Psoas muscle (tissue), 8 donors: ENCODE data around the gene DOHH. TPM values are rescaled to one million over a fixed set of nuclear protein-coding genes. Genes with fewer than 3 reads are reported as not detected.

Experiments used
- ATAC-seq, 4 donors: fragments of 200-7000 bp; cut with Tn5 transposase; one replicate each; pipeline ENCODE4 v1.9.1; 2020; ENCODE audit warnings: moderate library complexity in 3 of 4, mild to moderate bottlenecking in 2 of 4
- DNase-seq, 2 donors: peaks; one replicate each; pipeline ENCODE4 v3.0.0-alpha.2; 2020
- H3K27ac ChIP-seq: fragments of 200-600 bp; one replicate; pipeline ENCODE4 v1.8.0; 2022
- H3K27me3 ChIP-seq, 3 donors: fragments of 200-600 bp in 1 of 3; one replicate each; pipeline versions ENCODE4 v1.6.1 to v1.8.0; 2013 to 2022; ENCODE audit warnings: low read length in 2 of 3, mild to moderate bottlenecking in 2 of 3, moderate library complexity in 1 of 3; ENCODE audit not compliant: insufficient read depth in 3 of 3
- H3K36me3 ChIP-seq, 2 donors: fragments of 200-600 bp in 1 of 2; one replicate each; pipeline versions ENCODE4 v1.6.1 to v1.8.0; 2013 to 2022; ENCODE audit warnings: low read depth in 1 of 2, mild to moderate bottlenecking in 1 of 2, moderate library complexity in 1 of 2; ENCODE audit not compliant: insufficient read depth in 1 of 2
- H3K4me1 ChIP-seq: fragments of 200-600 bp; one replicate; pipeline ENCODE4 v1.8.0; 2022
- H3K4me3 ChIP-seq: fragments of 200-600 bp; one replicate; pipeline ENCODE4 v1.8.0; 2022; ENCODE audit warnings: mild to moderate bottlenecking
- H3K9me3 ChIP-seq: fragments of 200-600 bp; one replicate; pipeline ENCODE4 v1.8.0; 2022
- WGBS, 3 donors: extraction: QIAGEN DNeasy Blood & Tissue Kit; methylation state at CpG; one replicate each; pipeline versions ENCODE4 v1.1.6 to v1.1.7; 2013; 5-methylcytosine and 5-hydroxymethylcytosine counted together
- intact Hi-C, 2 donors: fragments of 100-400 bp; cut with DNase I; formaldehyde crosslinking; loops; one replicate each; pipeline versions ENCODE4 v1.11.0 to v1.14.2; 2022
- polyA plus RNA-seq, 3 donors: library from polyadenylated mRNA; stranded (reverse); fragments of 200-250 nt; gene quantifications; one replicate each; pipeline ENCODE4 v1.2.3, GENCODE V29; 2013
- total RNA-seq, 4 donors: library from RNA; stranded (reverse); fragmentation: NEBNext Ultra II Directional in 2 of 4; extraction: Animal tissue kit (Norgen Biotek cat#: 25700) in 2 of 4; gene quantifications; one replicate each; pipeline versions ENCODE4 v1.2.1 to v1.2.4, GENCODE V29; 2021 to 2023
- TF ChIP-seq, protein P1 (sequence below): fragments of 200-600 bp; IDR thresholded peaks from one replicate; pipeline ENCODE4 v1.8.0; 2022; ENCODE audit warnings: antibody characterized with exemption
- donor health status: healthy with polysubstance abuse.
- donor health status: DM: no; HTN: no; CAD: no; lungs with moderate emphysema.
- donor health status: Bipolar disorder and iron deficiency.
- donor health status: healthy.
- donor health status: DM: yes; HTN: yes; CAD: no.
- donor health status: DM: no; HTN: no; CAD: no.
- donor health status: DM: no; HTN: no; CAD: no.
- donor health status: DM: yes; HTN: yes; CAD: no.

DOHH gene
- total and polyA plus RNA-seq, 7 donors = 11.5 to 54.3 (median 21.8) TPM

DNA sequence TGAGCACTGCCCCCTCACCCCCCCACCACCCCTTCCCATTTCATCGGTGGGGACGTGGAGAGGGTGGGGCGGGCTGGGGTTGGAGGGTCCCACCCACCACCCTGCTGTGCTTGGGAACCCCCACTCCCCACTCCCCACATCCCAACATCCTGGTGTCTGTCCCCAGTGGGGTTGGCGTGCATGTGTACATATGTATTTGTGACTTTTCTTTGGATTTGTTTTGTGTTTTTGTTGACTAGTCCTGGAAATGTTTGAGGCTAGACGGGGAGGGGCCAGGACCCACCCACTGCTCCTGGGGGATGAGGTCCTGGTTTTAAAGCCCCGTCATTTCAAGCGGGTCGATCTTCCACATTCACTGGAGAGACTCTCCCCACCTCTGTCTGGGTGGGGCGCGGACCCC is 35.5 kb upstream of the DOHH start:
- no peak for DNase-seq
- no peaks in the 10 kb centered on the region for H3K9me3 ChIP-seq
- TF ChIP-seq, protein P1, sequence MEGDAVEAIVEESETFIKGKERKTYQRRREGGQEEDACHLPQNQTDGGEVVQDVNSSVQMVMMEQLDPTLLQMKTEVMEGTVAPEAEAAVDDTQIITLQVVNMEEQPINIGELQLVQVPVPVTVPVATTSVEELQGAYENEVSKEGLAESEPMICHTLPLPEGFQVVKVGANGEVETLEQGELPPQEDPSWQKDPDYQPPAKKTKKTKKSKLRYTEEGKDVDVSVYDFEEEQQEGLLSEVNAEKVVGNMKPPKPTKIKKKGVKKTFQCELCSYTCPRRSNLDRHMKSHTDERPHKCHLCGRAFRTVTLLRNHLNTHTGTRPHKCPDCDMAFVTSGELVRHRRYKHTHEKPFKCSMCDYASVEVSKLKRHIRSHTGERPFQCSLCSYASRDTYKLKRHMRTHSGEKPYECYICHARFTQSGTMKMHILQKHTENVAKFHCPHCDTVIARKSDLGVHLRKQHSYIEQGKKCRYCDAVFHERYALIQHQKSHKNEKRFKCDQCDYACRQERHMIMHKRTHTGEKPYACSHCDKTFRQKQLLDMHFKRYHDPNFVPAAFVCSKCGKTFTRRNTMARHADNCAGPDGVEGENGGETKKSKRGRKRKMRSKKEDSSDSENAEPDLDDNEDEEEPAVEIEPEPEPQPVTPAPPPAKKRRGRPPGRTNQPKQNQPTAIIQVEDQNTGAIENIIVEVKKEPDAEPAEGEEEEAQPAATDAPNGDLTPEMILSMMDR = no peak
- H3K36me3 ChIP-seq = peaks cover 3 to 58% of the 10 kb centered on the region in 2 donors
- H3K27me3 ChIP-seq = no peaks in the 10 kb centered on the region
- ATAC-seq = no peak
- no peak overlapping the region for H3K4me3 ChIP-seq
- no peaks in the 10 kb centered on the region for H3K4me1 ChIP-seq
- H3K27ac ChIP-seq = no peak overlapping the region
- intact Hi-C loops = no loop called here
- WGBS, 3 donors = 78 to 91% (median 79%) methylated on average over 10 of the region's 10 CpGs

GRCh38 chr19:3535563-3535965 is 35.1 kb upstream of the DOHH start:
- no peak for DNase-seq
- Histone ChIP-seq H3K9me3 (no peaks in the 10 kb centered on the region), H3K4me1 (no peaks in the 10 kb centered on the region), H3K36me3 (peaks cover 3 to 62% of the 10 kb centered on the region in 2 donors), H3K4me3 (no peak overlapping the region), H3K27ac (no peak overlapping the region), H3K27me3 (no peaks in the 10 kb centered on the region)
- no peak for ATAC-seq
- intact Hi-C loops = no loop called here
- TF ChIP-seq, protein P1 = no peak
- WGBS, 3 donors = 88 to 95% (median 92%) methylated on average over 14 of the region's 14 CpGs

GRCh38 chr19:3535235-3535535 is 34.7 kb upstream of the DOHH start:
- H3K4me3 ChIP-seq = no peak overlapping the region
- WGBS, 3 donors = 94 to 95% (median 94%) methylated on average over 9 of the region's 9 CpGs
- no peak overlapping the region for H3K27ac ChIP-seq
- H3K4me1 ChIP-seq = no peaks in the 10 kb centered on the region
- intact Hi-C loops = no loop called here
- TF ChIP-seq, protein P1 = no peak
- H3K27me3 ChIP-seq = no peaks in the 10 kb centered on the region
- H3K36me3 ChIP-seq = peaks cover 3 to 64% of the 10 kb centered on the region in 2 donors
- DNase-seq (no peak), ATAC-seq (no peak)
- H3K9me3 ChIP-seq = no peaks in the 10 kb centered on the region

DNA sequence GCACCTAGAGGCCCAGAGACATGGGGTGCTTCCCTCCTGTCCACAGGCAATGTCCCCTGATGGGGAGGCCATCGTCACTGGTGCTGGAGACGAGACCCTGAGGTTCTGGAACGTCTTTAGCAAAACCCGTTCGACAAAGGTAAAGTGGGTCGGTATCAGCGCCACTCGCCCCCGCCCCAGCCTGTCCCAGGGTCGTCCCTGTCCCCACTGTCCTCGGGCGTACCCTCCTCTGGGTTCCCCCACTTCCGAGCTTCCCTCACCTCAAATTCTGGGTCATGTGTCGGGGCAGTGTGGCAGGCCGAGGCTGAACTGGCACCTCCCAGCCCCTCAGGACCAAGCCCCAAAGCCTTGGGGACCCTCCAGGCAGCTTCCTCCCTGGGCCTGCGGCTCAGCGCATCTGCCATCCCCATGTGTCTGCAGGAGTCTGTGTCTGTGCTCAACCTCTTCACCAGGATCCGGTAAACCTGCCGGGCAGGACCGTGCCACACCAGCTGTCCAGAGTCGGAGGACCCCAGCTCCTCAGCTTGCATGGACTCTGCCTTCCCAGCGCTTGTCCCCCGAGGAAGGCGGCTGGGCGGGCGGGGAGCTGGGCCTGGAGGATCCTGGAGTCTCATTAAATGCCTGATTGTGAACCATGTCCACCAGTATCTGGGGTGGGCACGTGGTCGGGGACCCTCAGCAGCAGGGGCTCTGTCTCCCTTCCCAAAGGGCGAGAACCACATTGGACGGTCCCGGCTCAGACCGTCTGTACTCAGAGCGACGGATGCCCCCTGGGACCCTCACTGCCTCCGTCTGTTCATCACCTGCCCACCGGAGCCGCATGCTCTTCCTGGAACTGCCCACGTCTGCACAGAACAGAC is 34.1 kb upstream of the DOHH start:
- Histone ChIP-seq H3K9me3 (no peaks in the 10 kb centered on the region), H3K4me3 (no peak overlapping the region), H3K27ac (no peak overlapping the region), H3K36me3 (peaks cover 3 to 64% of the 10 kb centered on the region in 2 donors), H3K4me1 (no peaks in the 10 kb centered on the region), H3K27me3 (no peaks in the 10 kb centered on the region)
- TF ChIP-seq, protein P1 = no peak
- ATAC-seq = no peak
- intact Hi-C loops = no loop called here
- DNase-seq = no peak
- 90 to 91% (median 91%) methylated on average over 38 of the region's 38 CpGs for WGBS, 3 donors
